SH-SY5Y (cell line): ENCODE measurements around the gene MCM9.

Experiments used
- GATA2 ChIP-seq: IDR thresholded peaks from 2 replicates; pipeline ENCODE4 v1.6.1; 2011; ENCODE audit warnings: mild to moderate bottlenecking, low read depth, low read length
- GATA3 ChIP-seq: IDR thresholded peaks from 2 replicates; pipeline ENCODE4 v1.6.1; 2011; ENCODE audit warnings: low read depth, mild to moderate bottlenecking, low read length, moderate library complexity

The MCM9 gene

GRCh38 chr6:118934461-118935330, at the start of gene MCM9:
Gene MCM9 (minus strand): TSS chr6:118935159. CDS start chr6:118931723, 3,436 bp downstream.
- peak; percentile 43 for TF ChIP-seq GATA2
- TF ChIP-seq GATA3, result no peak

- TF ChIP-seq GATA3 (no peak), GATA2 (no peak)
Observed at GRCh38 chr6:118984342-118984741, 49.4 kb upstream of the MCM9 start.

- no peak for TF ChIP-seq GATA2
- TF ChIP-seq GATA3, result no peak
Observed at GRCh38 chr6:118982575-118982911, 47.6 kb upstream of the MCM9 start.

- no peak for TF ChIP-seq GATA2
- TF ChIP-seq GATA3, result no peak
Observed at GRCh38 chr6:118981884-118982574, 47.1 kb upstream of the MCM9 start.

DNA sequence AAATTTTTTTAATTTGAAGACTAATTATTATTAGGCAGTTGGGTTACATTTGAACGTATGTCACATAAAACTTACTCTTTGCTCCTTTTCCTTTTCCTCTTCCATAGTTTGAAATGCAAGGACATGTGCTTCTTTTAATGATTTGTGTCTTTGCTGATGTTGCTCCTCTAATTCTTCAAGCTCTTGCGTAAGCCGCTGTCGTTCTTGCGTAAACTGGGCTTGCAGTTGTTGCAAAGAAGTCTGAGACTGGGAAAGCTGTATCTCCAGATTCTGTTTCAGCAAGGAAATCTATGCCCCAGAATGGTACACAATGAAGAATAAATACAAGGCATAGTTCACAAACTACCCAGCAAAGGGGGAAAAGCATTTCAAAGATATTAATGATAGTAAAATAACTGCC, 45.1 kb upstream of the MCM9 start:
- TF ChIP-seq GATA2, result no peak
- TF ChIP-seq GATA3, result no peak

DNA sequence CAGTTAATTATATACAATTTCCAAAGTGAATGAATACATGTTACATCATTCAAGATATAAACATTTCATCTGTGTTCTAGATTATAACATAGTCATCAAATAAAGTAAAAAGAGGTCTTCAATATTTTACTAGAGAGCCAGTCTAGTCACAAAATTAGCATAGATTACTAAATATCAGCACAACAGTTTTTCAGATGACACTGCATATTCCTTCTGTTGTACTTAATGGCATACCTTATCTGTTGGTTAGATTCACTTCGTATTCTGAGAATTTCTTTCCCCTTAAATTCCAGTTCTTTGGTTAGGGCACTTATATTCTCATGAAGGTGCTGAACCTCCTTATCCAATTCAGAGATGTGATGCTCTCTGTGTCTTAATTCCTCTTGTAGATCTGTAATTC, 39.8 kb upstream of the MCM9 start:
- TF ChIP-seq GATA3, result no peak
- no peak for TF ChIP-seq GATA2

- TF ChIP-seq GATA3 (no peak), GATA2 (no peak)
Observed at GRCh38 chr6:118971682-118972081, 36.7 kb upstream of the MCM9 start.

DNA sequence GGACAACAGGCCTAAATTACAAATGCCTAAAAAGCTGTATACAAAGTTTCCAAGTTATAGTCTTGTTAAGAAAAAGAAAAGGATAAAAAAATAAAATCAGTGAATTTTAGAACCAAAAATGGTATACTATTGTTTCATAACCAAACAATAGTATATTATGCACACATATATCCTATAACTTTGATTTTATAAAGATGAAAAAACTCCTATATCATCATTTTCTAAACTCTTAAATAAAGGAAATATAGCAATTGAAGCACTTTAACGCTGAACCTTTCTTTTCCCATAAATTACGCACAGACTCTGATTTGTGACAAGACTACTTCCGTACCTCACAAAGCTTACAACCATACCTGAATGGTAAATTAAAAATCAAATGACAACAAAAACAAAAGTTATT, 35.9 kb upstream of the MCM9 start:
- no peak for TF ChIP-seq GATA3
- no peak for TF ChIP-seq GATA2

DNA sequence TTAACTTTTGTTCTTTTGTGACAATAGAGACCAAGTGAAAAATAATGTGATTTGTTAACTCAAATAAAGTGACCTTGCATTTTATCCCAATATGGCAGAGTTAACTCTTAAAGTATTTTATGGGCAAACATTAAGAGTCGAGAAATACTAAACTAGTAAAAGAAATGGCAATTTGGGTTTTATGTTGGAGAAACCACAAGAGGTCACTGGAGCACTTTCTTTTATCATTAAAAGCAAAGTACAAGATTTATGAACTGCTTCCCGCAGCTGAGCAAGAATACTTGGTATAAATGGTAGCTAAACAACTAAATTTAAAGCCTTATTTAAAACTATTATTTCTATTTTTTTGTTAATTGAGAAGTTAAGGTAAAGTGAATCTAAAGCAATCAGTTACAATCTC, 33.5 kb upstream of the MCM9 start:
- no peak for TF ChIP-seq GATA3
- no peak for TF ChIP-seq GATA2

DNA sequence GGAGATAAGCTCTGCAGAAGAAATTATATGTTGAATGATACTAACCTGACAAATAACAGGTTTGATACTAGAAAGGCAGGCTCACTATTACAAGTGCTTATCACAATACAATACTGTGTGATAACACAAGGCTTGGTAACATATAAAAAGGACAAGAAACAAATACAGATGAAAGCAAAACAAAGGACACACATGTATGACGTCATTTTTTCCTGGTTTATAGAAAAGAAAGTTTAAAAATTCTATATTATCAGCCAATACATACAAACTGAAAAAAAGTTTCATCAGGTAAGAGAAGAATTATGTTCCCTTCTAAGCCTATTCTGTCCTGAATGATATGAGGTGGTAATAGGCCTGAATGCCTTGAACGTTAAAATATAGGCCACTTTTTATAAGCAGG, 32.3 kb upstream of the MCM9 start:
- TF ChIP-seq GATA2 (no peak), GATA3 (no peak)

DNA sequence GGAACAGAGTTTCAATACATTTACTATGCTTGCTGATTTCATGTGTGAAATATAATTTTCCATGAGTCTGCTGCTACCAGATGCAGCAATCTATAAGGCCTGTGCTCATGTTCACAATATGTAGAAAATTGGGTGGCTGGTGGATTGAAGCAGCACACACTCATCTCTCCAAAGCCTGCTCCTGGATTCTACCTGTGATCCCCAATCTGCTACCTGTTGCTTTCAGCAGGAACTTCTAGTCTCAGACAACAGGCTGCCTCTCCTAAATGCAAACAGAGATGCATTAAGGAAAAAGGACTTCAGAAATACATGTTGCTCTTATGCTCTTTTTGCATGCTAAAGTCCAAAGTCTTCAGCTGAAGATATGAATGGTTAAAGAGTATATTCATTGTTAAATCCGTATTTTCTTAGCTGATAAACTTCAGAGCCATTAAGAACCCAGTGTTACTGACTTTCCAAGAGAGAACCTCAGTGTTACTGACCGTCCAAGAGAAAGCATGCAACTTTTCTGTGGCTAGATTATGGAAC, 30.9 kb upstream of the MCM9 start:
- TF ChIP-seq GATA3 (no peak), GATA2 (no peak)

- TF ChIP-seq GATA3, result no peak
- no peak for TF ChIP-seq GATA2
Observed at GRCh38 chr6:118965371-118965770, 30.4 kb upstream of the MCM9 start.

GRCh38 chr6:118963003-118963402, 28.0 kb upstream of the MCM9 start:
- no peak for TF ChIP-seq GATA2
- no peak for TF ChIP-seq GATA3

DNA sequence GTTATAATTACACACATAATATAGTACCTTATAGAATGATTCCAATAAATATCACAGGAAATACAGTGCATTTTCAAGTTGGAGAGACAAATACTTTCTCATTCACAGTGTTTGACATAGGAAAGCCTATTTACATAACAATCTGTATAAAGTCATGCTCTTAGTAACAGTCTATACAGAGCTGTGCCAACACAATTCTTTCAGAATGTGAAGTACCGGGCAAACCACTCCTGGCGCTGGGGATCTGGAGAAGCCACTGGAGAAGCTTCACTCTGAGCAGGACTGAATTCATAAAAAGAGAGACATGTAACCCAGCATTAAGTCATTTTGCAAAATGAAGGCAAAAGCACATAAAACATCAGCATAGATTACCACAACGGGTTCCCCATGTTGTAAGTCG, 24.9 kb upstream of the MCM9 start:
- TF ChIP-seq GATA3, result no peak
- no peak for TF ChIP-seq GATA2

DNA sequence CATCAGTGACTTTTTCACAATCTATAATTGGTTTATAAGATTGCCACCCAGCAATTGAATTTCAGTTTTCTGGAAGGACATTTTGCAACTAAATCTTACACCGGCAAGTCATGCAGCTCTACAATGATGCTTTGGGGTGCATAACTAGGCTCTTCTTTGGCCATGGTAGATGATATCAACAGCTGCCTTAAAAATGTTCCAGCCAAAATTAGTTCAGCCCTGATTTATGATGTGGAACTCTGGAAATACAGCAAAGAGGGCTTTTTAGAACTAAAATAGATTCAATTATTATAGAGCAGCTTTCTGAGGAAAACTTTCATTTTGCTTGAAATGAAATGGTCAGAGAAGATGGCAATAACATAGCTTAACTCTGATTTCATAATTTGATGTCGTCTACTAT, 18.4 kb upstream of the MCM9 start:
- TF ChIP-seq GATA3 (no peak), GATA2 (no peak)
